A172 (cell line): ENCODE measurements around the gene MAMDC4. TPM values are rescaled to one million over a fixed set of nuclear protein-coding genes. Genes with fewer than 3 reads are reported as not detected.
"Not testable (repeated sequence)": the region's sequence is repeated elsewhere in the genome, so short reads cannot be mapped to it uniquely, and the experiment has no call there.

Source experiments
- DNase-seq: peaks from one replicate; pipeline ENCODE4 v3.0.0-alpha.2; 2015; ENCODE audit warnings: low spot score
- total RNA-seq: library from RNA; depleted of rRNA; stranded (reverse); fragments of >200 nt; shearing (Covaris generic); gene quantifications from 2 replicates; pipeline ENCODE4 v1.2.3, GENCODE V29; 2014

Gene MAMDC4
- total RNA-seq, 1 experiment from 2014 or later = 7.3 TPM

DNA sequence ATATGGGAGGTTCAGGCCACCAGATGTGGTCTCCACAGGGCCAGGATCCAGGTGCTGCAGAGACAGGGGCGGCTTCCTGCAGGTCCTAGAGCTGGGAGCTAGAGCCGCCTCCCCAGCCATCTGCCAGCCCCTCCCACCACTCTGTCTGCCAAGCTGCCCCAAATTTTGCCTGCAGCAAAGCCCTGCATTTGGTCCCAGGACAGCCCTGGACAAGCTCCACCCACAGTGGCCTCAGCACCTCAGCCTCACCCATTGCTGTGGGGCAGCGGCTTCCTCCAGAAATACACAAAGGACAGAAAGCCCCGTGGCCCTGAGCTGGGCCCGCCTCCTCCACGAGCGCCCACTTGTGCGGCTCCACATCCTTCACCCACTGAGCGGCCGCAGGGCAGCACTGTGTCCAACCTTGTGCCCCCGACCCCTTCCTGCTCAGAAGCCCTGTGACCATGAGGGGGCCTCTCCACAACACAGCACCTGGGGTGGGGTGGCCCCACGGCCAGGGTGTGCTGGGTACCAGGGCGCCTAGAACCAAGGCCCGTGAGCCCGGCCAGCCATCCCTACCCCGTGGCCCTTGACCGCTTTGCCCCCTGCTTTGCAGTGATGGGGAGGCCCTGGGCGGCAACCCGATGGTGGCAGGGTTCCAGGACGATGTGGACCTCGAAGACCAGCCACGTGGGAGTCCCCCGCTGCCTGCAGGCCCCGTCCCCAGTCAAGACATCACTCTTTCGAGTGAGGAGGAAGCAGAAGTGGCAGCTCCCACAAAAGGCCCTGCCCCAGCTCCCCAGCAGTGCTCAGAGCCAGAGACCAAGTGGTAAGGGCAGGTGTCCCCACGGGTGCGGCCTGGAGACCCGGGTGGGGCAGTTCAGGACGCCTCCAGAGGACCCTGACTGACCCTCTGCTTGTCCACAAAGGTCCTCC, 13.6 kb upstream of the MAMDC4 start:
- no peak for DNase-seq

- no peak for DNase-seq
These were observed 12.7 kb upstream of the MAMDC4 start for GRCh38 chr9:136839229-136840139.

DNA sequence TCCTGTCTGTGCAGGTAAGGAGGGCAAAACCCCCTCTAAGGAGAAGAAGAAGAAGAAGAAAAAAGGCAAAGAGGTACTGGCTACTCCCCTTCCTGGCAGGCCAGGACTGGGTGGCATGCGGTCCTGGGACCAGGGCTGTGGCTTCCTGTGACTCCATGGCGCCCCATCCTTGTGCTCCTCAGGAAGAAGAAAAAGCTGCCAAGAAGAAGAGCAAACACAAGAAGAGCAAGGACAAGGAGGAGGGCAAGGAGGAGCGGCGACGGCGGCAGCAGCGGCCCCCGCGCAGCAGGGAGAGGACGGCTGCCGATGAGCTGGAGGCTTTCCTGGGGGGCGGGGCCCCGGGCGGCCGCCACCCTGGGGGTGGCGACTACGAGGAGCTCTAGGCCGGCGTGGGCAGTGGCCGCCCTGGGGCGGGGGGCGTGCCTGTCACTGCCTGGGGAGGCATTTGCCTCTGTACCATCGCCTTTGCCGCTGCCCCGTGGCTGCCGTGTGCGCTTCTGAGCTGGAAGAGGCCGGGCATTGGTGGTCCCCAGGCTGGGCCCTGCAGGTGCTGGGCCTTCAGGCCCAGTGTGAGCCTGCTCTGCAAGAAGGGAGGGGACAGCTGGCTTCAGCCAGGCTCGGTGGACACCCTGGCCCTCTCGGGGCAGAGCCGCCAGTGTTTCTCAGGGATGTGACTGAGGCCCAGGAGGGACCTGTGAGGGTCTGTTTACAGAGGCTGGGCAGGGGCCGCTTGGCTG, 11.8 kb upstream of the MAMDC4 start:
- DNase-seq = peak; percentile 78

GRCh38 chr9:136840877-136841645, 11.1 kb upstream of the MAMDC4 start:
- DNase-seq = peak; percentile 95

GRCh38 chr9:136841646-136842379, 10.3 kb upstream of the MAMDC4 start:
- DNase-seq = peak; percentile 51

DNA sequence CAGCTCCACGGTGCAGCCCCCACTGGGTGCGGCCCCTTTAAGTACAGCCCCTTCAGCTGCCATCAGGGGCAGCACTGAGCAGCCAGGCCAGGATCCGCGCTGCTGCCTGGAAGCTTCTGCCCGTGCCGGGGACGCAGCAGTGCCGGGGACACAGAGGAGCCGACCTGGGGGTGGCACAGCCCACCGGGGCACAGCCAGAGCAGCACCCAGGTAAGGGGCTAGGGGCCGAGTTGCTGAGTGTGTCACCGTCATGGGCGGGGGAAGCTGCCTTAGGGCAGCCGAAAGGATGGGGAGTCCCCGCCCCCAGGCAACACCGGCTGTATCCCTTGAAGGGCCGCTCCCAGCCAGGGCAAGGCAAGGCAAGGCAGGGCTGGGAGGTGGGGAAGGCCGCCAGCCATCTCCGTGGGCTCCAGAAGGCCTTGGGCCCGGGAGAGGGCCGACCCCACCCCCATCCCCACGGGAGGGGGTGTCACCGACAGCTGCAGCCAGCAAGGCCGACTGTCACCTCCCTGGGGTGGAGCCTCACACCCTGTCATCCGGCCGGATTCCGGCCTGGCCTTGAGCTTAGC, 9.7 kb upstream of the MAMDC4 start, which contains the start of gene AJM1:
Gene AJM1, plus strand, starts transcription at position 99 of the 569 bp plus-strand sequence. CDS start 1,937 bp downstream, outside the sequence.
- peak; percentile 85 for DNase-seq

DNA sequence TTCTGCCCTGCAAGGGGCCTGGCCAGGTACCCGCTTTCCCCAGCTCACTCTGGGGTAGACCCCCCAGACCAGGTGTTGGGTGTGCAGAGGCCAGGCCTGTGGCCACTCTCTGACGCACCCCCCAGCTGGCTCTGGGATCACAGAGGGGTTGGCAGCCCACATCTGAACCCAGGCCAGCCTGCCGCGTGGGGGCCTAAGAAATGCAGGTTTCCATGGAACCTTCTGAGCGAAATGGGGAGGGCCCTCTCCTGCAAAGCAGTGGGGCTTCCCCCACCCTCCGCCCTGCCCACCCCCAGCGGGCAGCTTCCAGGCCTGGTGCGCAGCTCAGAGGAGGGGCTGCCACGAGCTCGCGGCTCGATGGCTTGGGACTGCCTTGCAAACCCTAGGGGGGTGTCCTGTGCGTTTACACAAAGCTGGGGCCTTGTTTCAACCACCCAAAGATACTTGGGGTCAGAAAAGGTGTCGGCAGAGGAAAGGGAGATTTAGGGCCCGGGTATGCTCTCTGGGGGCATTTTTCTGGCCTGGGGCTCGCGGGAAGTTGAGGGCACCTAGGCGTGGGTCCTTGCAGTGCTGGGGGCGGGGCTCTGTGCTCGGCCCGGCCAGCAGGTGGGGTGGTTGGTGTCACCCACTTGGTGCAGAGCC, 8.9 kb upstream of the MAMDC4 start:
- DNase-seq = not testable (repeated sequence)

DNA sequence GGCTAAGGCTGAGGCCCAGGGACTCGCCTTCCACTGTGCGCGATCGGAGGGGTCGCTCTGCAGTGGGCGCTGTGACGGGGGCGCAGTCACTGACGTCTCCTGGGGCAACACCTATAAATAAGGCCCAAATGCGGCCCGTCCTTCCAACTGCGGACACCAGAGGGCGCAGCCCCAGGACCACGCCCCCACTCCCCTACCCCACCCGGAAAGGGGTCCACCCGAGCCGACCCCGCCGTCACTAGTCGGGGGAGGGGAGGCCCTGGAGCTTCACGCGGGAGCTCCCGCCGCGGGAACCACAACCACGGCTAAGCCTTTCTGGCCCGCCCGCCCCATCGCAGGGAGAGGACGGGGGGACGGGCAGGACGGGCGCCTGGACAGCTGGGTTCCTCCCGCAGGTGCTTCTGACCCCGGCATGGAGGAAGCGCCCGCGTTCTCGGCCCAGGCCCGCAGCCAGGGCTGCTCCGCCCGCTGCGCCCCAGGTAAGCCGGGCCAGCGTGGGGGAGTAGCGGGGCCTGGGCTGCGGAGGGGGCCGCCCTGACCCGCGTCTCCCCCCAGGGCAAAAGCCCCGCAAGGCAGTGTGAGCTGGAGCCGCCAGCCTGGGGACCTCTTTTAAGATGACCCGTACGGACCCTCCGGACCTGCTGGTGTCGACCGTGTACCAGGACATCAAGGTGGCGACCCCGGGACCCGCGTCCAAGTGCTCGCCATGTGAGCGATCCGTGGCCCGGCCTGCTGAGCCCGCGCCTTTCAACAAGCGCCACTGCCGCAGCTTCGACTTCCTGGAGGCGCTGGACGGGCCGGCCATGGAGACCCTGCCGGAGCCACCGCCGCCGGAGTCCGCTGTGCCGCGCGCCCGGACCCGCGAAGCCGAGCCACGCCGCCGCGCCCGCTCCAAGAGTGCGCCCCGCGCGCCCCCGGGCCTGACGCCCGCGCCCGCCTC, 8.1 kb upstream of the MAMDC4 start:
- not testable (repeated sequence) for DNase-seq

DNA sequence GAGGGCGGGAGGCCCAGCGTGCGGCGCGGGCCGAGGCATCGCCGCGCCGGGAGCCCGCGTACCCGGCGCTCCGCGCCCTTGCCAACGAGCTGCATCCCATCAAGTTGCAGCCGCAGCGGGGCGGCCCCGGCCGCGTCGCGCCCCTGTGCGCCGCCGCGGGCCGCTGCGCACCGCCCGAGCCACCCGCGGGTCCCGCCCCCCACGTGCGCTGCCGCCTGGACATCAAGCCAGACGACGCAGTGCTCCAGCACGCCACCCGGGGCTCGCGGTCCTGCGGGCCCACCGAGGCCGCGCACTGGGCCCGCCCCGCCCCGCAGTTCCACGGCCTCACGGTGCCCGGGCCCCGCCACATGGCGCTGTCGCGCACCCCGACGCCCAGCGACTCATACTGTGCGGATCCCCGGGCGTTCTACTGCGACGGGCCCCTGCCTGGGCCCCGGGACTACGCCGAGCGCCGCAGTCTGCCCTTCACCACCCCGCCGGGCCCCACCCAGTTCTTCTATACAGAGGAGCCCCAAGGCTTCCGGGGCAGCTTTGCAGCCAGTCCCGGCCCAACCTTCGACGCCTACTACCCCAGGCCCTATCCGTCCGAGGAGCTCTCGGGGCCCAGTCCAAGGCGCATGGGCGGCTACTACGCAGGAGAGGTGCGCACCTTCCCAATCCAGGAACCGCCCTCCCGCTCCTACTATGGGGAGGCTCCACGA, 7.2 kb upstream of the MAMDC4 start:
- no peak for DNase-seq

DNA sequence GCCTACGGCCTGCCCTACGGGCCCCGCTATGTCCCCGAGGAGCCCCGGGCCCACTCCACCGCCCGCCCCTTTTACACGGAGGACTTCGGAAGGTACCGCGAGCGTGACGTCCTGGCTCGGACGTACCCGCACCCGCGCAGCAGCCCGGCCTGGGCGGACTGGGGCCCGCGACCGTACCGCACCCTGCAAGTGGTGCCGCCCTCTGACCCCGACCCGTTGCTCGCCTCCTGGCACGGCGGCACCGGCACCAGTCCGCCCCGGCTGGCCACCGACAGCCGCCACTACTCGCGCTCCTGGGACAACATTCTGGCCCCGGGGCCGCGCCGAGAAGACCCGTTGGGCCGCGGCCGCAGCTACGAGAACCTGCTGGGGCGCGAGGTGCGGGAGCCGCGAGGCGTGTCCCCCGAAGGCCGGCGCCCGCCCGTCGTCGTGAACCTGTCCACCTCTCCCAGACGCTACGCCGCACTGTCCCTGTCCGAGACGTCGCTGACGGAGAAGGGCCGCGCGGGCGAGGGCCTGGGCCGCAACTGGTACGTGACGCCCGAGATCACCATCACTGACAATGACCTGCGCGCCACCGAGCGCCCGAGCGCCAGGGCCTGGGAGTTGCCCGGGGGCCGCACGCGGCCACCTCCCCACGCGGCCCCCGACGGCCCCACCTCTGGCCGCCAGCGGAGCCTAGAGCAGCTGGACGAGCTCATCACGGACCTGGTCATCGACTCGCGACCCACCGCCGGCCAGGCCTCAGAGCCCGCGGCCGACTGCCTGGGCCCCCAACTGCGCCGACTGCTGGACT, 6.5 kb upstream of the MAMDC4 start:
- no peak for DNase-seq

DNA sequence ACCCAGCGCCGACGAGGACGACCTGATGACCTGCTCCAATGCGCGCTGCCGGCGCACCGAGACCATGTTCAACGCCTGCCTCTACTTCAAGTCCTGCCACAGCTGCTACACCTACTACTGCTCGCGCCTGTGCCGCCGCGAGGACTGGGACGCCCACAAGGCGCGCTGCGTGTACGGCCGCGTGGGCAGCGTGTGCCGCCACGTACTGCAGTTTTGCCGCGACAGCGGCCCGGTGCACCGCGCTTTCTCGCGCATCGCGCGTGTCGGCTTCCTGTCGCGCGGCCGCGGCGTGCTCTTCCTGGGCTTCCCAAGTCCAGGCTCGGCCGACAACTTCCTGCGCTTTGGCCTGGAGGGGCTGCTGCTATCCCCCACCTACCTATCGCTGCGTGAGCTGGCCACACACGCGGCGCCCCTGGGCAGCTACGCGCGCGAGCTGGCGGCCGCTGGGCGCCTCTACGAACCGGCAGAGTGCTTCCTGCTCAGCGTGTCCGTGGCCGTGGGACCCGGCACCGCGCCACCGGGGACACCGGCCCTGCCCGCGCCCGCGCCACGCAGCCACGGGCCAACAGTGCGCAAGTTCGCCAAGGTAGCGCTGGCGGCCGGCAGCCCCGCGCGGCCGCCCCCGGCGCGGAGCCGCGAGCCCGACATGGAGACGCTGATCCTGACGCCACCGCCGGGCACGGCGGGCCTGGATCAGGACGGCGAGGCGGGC, 5.6 kb upstream of the MAMDC4 start:
- DNase-seq = no peak

- no peak for DNase-seq
These were observed 4.9 kb upstream of the MAMDC4 start for GRCh38 chr9:136847088-136847825.

DNA sequence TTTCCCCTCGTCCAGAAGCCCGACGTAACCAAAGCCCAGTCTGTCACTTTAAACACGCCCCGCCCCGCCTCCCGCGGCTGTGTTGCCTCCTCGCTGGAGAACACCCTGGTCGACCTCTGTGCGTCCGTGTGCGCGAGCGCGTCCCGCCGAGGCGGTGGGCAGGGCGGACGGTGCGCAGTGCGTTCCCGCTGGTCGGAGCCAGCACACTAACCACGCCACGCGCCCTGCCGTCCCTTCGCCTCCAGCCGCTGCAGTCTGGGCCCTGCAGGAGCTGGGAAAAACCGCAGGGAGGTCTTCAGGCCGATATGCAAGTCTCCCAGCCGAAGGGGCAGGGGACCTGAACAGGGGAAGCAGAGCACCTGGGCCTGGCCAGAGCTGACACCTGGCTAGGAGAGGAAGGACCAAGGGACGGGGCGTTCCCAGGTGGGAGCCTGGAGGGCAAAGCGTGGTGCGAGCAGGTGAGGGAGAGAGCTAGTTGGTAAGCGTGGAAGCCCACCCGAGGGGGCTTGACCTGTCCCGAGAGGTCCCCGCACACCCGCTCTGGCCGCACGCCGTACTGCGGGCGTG, 4.2 kb upstream of the MAMDC4 start:
- no peak for DNase-seq

DNA sequence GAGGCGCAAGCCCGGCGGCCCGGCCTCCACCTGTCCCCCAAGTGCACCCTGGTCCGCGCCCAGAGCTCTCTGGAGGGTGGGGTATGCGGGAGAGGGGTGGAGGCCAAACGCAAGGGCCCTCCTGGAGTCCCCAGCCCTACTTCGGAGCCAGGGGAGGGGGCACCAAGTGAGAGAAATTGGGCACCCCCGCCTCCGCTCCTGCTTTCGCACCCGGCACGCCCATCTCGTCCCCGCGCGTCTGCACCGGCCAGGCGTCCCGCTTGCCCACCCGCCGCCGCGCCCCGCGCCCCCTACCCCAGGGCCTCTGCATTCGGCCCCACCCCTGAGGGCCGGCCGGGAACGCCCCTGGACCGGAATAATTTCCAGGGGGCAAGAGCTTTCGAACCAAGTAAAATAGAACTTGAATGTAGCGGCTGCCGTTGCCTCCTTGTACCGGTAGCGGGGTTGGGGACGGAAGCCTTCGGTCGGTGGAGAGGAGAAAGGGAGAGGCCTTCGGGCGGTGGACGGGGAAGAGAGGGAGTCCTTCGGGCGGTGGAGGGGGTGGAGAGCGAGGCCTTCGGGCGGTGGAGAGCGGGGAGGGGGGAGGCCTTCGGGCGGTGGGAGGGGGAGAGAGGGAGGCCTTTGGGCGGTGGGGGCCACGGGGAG, 3.6 kb upstream of the MAMDC4 start:
- no peak for DNase-seq
